ENCODE results near the gene ASMTL.
"Not testable (repeated sequence)": the region's sequence is repeated elsewhere in the genome, so short reads cannot be mapped to it uniquely, and the experiment has no call there.

DNA sequence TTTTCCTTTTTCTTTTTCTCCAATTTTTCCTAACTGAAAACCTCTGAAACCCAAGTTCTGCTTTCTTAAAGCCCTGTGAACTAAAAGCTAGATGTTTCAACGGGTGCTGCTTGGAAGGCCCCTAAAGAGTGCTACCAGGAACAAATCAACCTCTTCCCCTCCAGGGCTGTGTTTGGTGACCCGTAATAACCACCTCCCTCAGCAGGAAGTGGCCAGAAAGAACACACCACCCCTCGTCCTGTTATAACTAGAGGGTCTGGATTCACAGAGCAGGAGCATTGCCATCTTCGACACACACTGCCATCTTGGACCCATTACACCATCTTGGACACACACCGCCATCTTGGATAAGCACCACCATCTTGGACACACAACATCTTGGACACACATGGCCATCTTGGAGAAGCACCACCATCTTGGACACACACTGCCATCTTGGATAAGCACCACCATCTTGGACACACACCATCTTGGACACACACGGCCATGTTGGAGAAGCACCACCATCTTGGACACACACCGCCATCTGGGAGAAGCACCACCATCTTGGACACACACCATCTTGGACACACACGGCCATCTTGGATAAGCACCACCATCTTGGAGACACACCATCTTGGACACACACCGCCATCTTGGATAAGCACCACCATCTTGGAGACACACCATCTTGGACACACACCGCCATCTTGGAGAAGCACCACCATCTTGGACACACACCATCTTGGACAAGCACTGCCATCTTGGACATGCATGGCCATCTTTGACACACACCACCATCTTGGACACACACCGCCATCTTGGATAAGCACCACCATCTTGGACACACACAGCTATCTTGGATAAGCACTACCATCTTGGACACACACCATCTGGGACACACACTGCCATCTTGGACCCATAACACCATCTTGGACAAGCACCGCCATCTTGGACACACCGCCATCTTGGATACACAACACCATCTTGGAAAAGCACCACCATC is 5.4 kb downstream of the ASMTL start:
- TF ChIP-seq, protein P1, sequence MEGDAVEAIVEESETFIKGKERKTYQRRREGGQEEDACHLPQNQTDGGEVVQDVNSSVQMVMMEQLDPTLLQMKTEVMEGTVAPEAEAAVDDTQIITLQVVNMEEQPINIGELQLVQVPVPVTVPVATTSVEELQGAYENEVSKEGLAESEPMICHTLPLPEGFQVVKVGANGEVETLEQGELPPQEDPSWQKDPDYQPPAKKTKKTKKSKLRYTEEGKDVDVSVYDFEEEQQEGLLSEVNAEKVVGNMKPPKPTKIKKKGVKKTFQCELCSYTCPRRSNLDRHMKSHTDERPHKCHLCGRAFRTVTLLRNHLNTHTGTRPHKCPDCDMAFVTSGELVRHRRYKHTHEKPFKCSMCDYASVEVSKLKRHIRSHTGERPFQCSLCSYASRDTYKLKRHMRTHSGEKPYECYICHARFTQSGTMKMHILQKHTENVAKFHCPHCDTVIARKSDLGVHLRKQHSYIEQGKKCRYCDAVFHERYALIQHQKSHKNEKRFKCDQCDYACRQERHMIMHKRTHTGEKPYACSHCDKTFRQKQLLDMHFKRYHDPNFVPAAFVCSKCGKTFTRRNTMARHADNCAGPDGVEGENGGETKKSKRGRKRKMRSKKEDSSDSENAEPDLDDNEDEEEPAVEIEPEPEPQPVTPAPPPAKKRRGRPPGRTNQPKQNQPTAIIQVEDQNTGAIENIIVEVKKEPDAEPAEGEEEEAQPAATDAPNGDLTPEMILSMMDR (optimal IDR thresholded peaks at IDR 0.05 in 1 of 3, IDR thresholded peaks at IDR 0.05 in 1 of 3, conservative IDR thresholded peaks at IDR 0.05 in 1 of 3; ENCODE audit: extremely low read depth in 1 of 3, insufficient read depth in 2 of 3, low read length in 3 of 3): not testable (repeated sequence)
- not testable (repeated sequence) for TF ChIP-seq EZH2 (IDR thresholded peaks at IDR 0.05; ENCODE audit: low read length)
